Stimulated activated naive CD8-positive, alpha-beta T cell treated with anti-CD3 and anti-CD28 coated beads, Interleukin-15, Interleukin-2, amounts not matched to agents 100 ng/mL and 50 ng/mL, for 24 hours (primary cell): ENCODE data around the gene UBE2J1.

ENCODE experiments used
- H3K27ac Mint-ChIP-seq: one replicate; pipeline ENCODE4 v1.8.0; 2021; ENCODE audit warnings: mild to moderate bottlenecking, mixed read lengths
- H3K27me3 Mint-ChIP-seq: one replicate; pipeline ENCODE4 v1.8.0; 2021; ENCODE audit warnings: mixed read lengths
- H3K36me3 Mint-ChIP-seq: one replicate; pipeline ENCODE4 v1.8.0; 2021; ENCODE audit warnings: low read depth, mixed read lengths
- H3K4me1 Mint-ChIP-seq: one replicate; pipeline ENCODE4 v1.8.0; 2021; ENCODE audit warnings: low read depth, mixed read lengths
- H3K4me3 Mint-ChIP-seq: one replicate; pipeline ENCODE4 v1.8.0; 2021; ENCODE audit warnings: mild to moderate bottlenecking, mixed read lengths
- H3K9me3 Mint-ChIP-seq: one replicate; pipeline ENCODE4 v1.8.0; 2021; ENCODE audit warnings: mixed read lengths

The UBE2J1 gene

GRCh38 chr6:89378628-89379027 is 26.1 kb upstream of the UBE2J1 start:
- H3K4me3 Mint-ChIP-seq = no peak overlapping the region
- peaks cover 15% of the 10 kb centered on the region for H3K4me1 Mint-ChIP-seq
- H3K27me3 Mint-ChIP-seq = no peaks in the 10 kb centered on the region
- no peaks in the 10 kb centered on the region for H3K36me3 Mint-ChIP-seq
- no peak overlapping the region for H3K27ac Mint-ChIP-seq
- no peaks in the 10 kb centered on the region for H3K9me3 Mint-ChIP-seq

DNA sequence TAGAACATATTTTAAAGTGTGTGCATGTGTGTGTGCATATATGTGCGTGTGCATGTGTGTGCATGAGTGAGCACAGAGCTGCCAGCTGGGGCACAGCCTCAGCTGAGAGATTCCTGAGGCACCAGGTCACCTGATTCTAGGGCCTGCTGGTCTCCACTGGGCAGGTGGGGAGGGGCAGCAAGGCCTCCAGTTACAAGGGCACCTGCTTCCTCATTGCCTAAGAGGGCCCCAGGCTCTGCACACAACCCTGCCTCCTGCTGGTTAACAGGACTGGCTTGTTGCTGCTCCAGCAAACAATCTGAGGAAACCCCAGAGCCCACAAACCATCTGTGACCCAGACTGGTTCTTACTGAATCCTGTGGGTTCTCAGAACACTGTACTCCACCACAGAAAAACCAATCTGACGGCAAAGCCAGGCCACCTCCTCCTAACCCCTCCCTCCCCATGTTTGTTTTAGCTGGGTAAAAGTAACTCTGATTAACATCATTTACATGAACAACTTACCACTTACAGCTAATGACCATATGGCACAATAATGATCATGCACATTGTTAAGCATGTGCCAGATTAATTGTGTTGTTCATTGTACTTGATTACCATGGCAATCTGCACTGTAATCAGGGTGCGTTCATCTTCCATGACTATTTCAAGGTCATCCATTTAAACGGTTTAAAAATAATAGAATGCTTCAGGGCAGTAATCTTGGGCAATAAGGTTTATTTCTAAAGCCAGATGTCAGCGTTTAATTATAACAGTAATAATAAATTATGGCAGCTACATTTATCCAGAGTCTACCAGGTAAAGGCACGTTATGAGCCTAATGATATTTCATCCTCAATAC is 23.1 kb upstream of the UBE2J1 start:
- H3K4me3 Mint-ChIP-seq = no peak overlapping the region
- no peaks in the 10 kb centered on the region for H3K36me3 Mint-ChIP-seq
- H3K27me3 Mint-ChIP-seq = no peaks in the 10 kb centered on the region
- H3K27ac Mint-ChIP-seq = no peak overlapping the region
- peaks cover 25% of the 10 kb centered on the region for H3K4me1 Mint-ChIP-seq
- H3K9me3 Mint-ChIP-seq = no peaks in the 10 kb centered on the region

GRCh38 chr6:89372506-89372901 is 20.0 kb upstream of the UBE2J1 start:
- no peak overlapping the region for H3K27ac Mint-ChIP-seq
- no peaks in the 10 kb centered on the region for H3K9me3 Mint-ChIP-seq
- H3K27me3 Mint-ChIP-seq = no peaks in the 10 kb centered on the region
- no peak overlapping the region for H3K4me3 Mint-ChIP-seq
- no peaks in the 10 kb centered on the region for H3K36me3 Mint-ChIP-seq
- peaks cover 25% of the 10 kb centered on the region for H3K4me1 Mint-ChIP-seq

GRCh38 chr6:89371849-89372505 is 19.5 kb upstream of the UBE2J1 start:
- Mint-ChIP-seq H3K27ac (no peak overlapping the region), H3K36me3 (no peaks in the 10 kb centered on the region), H3K27me3 (no peaks in the 10 kb centered on the region), H3K9me3 (no peaks in the 10 kb centered on the region), H3K4me3 (no peak overlapping the region), H3K4me1 (peaks cover 25% of the 10 kb centered on the region)

GRCh38 chr6:89368999-89369398 is 16.5 kb upstream of the UBE2J1 start:
- Mint-ChIP-seq H3K27me3 (no peaks in the 10 kb centered on the region), H3K36me3 (no peaks in the 10 kb centered on the region), H3K4me1 (peaks cover 17% of the 10 kb centered on the region), H3K27ac (no peak overlapping the region), H3K4me3 (no peak overlapping the region), H3K9me3 (no peaks in the 10 kb centered on the region)

GRCh38 chr6:89368107-89368506 is 15.6 kb upstream of the UBE2J1 start:
- Mint-ChIP-seq H3K4me3 (no peak overlapping the region), H3K27ac (no peak overlapping the region), H3K4me1 (peaks cover 23% of the 10 kb centered on the region), H3K9me3 (no peaks in the 10 kb centered on the region), H3K27me3 (no peaks in the 10 kb centered on the region), H3K36me3 (no peaks in the 10 kb centered on the region)

DNA sequence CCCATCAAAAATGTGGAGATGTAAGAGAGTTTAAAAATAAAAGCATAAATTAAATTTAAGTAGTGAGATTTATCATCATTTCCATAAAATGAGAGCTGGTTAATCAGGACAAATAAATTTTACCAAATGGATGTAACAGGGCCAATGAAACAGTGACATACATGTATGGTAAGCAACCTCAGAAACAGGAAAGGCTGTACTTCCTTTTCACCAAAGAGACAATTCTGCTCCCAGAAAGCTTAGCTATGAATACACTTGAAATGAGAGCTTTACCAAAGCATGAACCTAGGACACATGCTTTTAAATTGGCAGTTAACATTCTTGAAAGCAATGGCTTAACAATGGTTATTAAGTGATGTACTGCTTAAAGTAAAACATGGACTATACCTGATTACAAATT is 12.1 kb upstream of the UBE2J1 start:
- Mint-ChIP-seq H3K27me3 (no peaks in the 10 kb centered on the region), H3K4me1 (peaks cover 31% of the 10 kb centered on the region), H3K36me3 (no peaks in the 10 kb centered on the region), H3K27ac (no peak overlapping the region), H3K4me3 (no peak overlapping the region), H3K9me3 (no peaks in the 10 kb centered on the region)

DNA sequence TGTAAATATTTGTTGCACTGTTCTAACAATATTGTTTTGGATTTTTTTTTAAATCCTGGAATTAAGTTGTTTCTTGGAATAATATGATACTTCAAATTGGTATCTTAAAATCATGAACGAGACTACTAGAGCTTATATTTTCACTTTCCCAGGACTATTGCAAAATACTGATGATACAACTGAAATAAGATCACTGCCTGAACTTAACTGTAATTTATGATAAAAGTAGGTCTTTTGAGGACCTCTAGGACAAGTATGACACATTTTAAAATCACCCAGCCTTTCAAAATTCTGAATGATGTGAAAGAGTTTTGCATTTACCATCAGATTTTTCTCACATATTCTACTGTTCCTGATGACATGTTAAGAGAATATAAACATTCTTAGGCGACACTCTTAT is 8.6 kb upstream of the UBE2J1 start:
- H3K27ac Mint-ChIP-seq = peak overlapping the region; percentile 75
- H3K27me3 Mint-ChIP-seq = no peaks in the 10 kb centered on the region
- H3K9me3 Mint-ChIP-seq = no peaks in the 10 kb centered on the region
- H3K36me3 Mint-ChIP-seq = no peaks in the 10 kb centered on the region
- H3K4me1 Mint-ChIP-seq = peaks cover 58% of the 10 kb centered on the region
- H3K4me3 Mint-ChIP-seq = no peak overlapping the region

GRCh38 chr6:89360415-89360999 is 8.0 kb upstream of the UBE2J1 start:
- H3K9me3 Mint-ChIP-seq = no peaks in the 10 kb centered on the region
- H3K27me3 Mint-ChIP-seq = no peaks in the 10 kb centered on the region
- peak overlapping the region; percentile 75 for H3K27ac Mint-ChIP-seq
- H3K4me1 Mint-ChIP-seq = peaks cover 65% of the 10 kb centered on the region
- H3K4me3 Mint-ChIP-seq = peak overlapping the region; percentile 14
- H3K36me3 Mint-ChIP-seq = no peaks in the 10 kb centered on the region

- no peaks in the 10 kb centered on the region for H3K36me3 Mint-ChIP-seq
- no peak overlapping the region for H3K4me3 Mint-ChIP-seq
- H3K9me3 Mint-ChIP-seq = no peaks in the 10 kb centered on the region
- no peaks in the 10 kb centered on the region for H3K27me3 Mint-ChIP-seq
- H3K27ac Mint-ChIP-seq = peak overlapping the region; percentile 36
- peaks cover 72% of the 10 kb centered on the region for H3K4me1 Mint-ChIP-seq
Measured at GRCh38 chr6:89359561-89359960, 7.0 kb upstream of the UBE2J1 start.

GRCh38 chr6:89357390-89357789 is 4.9 kb upstream of the UBE2J1 start:
- H3K4me3 Mint-ChIP-seq = peak overlapping the region; percentile 90
- no peaks in the 10 kb centered on the region for H3K36me3 Mint-ChIP-seq
- no peaks in the 10 kb centered on the region for H3K27me3 Mint-ChIP-seq
- H3K27ac Mint-ChIP-seq = peak overlapping the region; percentile 96
- H3K4me1 Mint-ChIP-seq = peaks cover 75% of the 10 kb centered on the region
- H3K9me3 Mint-ChIP-seq = no peaks in the 10 kb centered on the region

DNA sequence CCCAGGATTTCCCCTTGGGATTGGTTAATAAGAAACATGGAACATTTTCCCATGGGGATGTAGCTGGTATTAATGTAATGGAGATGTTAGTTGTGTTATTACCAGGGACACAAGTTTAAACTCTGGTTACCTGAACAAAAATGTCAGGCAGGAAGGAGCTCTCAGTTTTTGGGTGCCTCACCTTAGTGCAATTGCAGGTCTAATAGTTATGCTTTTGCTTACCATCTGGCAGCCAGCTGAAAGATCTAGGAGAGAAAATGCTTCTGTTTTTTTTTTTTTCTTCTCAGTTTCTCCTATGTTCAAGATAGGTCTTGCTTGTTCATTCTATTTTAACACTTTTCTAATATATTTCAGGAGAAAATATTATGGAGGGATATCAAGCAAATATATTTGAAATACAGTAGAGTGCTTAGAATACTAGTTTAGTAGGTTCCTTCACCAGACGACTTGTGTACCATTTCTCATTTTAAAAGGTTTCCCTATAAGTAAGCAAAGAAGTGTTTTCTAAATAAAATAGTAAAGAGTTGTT is 4.2 kb upstream of the UBE2J1 start:
- Mint-ChIP-seq H3K27me3 (no peaks in the 10 kb centered on the region), H3K4me1 (peaks cover 78% of the 10 kb centered on the region), H3K4me3 (peak overlapping the region; percentile 90), H3K9me3 (no peaks in the 10 kb centered on the region), H3K27ac (peak overlapping the region; percentile 96), H3K36me3 (no peaks in the 10 kb centered on the region)

GRCh38 chr6:89355511-89356194 is 3.1 kb upstream of the UBE2J1 start:
- H3K27ac Mint-ChIP-seq = peak overlapping the region; percentile 65
- H3K4me3 Mint-ChIP-seq = peak overlapping the region; percentile 47
- no peaks in the 10 kb centered on the region for H3K27me3 Mint-ChIP-seq
- H3K36me3 Mint-ChIP-seq = no peaks in the 10 kb centered on the region
- H3K4me1 Mint-ChIP-seq = peaks cover 79% of the 10 kb centered on the region
- no peaks in the 10 kb centered on the region for H3K9me3 Mint-ChIP-seq

GRCh38 chr6:89353702-89354392 is 1.3 kb upstream of the UBE2J1 start:
- H3K27me3 Mint-ChIP-seq = no peaks in the 10 kb centered on the region
- H3K4me3 Mint-ChIP-seq = peak overlapping the region; percentile 97
- no peaks in the 10 kb centered on the region for H3K9me3 Mint-ChIP-seq
- peak overlapping the region; percentile 92 for H3K27ac Mint-ChIP-seq
- H3K36me3 Mint-ChIP-seq = peaks cover 14% of the 10 kb centered on the region
- peaks cover 85% of the 10 kb centered on the region for H3K4me1 Mint-ChIP-seq
